Measurements from ENCODE around the gene FARP1. TPM values are rescaled to one million over a fixed set of nuclear protein-coding genes. Genes with fewer than 3 reads are reported as not detected.

The FARP1 gene
- total RNA-seq, 4 donors from 2014 or later = 28.3 to 69.2 (median 36.4) TPM

DNA sequence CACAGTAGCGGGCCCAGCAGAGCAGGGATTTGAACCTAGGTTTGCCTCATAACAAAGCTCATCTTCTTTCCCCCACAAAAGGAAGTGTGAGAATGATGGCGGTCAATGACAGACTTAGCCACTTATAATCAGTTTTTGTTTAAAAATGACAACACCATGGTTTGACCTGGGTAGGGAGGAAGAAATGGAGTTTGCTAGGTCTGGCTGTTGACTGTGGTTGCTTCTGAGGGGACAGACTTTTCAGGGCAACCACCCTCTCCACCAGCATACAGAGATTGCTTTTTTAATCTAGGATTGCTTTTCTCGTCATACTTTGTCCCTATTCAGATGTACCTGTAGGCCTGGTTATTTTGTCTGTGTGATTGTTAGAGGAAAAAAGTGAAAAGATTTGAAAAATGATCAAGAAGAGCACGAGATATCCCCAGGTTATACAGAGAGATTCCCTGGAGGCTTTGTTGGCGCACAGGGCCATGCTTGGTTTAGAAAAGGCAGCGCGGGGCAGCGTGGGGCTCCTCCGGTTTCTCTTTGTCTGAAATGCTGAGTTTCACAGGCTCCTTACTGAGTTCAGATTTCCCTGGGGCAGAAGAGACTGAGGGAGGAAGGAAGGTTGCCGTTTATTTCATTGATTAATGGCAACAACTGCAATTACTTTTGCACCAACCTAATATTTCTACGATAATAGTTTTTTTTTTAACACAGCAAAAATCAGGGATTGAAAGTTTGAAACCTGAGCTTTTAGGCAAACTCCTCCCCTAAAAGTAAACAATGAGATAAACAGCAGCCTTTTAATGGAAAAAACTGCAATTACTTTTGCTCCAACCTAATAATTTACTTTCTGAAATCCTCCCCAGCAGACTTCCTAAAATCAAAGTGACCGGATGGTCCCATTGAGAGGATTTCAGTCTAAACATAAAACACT, 131.2 kb downstream of the FARP1 start:
- H3K9me3 ChIP-seq = no peaks in the 10 kb centered on the region
- TF ChIP-seq POLR2AphosphoS5 (IDR thresholded peaks at IDR 0.05) (no peak), EP300 (IDR thresholded peaks at IDR 0.05) (no peak), POLR2A (IDR thresholded peaks at IDR 0.05) (no peak)
- TF ChIP-seq, protein P1, sequence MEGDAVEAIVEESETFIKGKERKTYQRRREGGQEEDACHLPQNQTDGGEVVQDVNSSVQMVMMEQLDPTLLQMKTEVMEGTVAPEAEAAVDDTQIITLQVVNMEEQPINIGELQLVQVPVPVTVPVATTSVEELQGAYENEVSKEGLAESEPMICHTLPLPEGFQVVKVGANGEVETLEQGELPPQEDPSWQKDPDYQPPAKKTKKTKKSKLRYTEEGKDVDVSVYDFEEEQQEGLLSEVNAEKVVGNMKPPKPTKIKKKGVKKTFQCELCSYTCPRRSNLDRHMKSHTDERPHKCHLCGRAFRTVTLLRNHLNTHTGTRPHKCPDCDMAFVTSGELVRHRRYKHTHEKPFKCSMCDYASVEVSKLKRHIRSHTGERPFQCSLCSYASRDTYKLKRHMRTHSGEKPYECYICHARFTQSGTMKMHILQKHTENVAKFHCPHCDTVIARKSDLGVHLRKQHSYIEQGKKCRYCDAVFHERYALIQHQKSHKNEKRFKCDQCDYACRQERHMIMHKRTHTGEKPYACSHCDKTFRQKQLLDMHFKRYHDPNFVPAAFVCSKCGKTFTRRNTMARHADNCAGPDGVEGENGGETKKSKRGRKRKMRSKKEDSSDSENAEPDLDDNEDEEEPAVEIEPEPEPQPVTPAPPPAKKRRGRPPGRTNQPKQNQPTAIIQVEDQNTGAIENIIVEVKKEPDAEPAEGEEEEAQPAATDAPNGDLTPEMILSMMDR (IDR thresholded peaks at IDR 0.05) = no peak
- no peak overlapping the region for H3K4me3 ChIP-seq
- 63 to 77% methylated on average over 11 to 12 of the region's 12 CpGs for WGBS, 2 donors (ENCODE audit: low coverage in 1 of 2)
- no peak overlapping the region for H3K27ac ChIP-seq
- no peaks in the 10 kb centered on the region for H3K27me3 ChIP-seq
- peaks cover 0 to 27% (median 0%) of the 10 kb centered on the region in 3 donors for H3K4me1 ChIP-seq
- ATAC-seq = no peak
- no peaks in the 10 kb centered on the region for H3K36me3 ChIP-seq

- no peak for ATAC-seq
- Histone ChIP-seq H3K4me3 (no peak overlapping the region), H3K4me1 (peaks cover 0 to 27% (median 0%) of the 10 kb centered on the region in 3 donors), H3K27me3 (no peaks in the 10 kb centered on the region), H3K27ac (no peak overlapping the region), H3K9me3 (no peaks in the 10 kb centered on the region), H3K36me3 (no peaks in the 10 kb centered on the region)
- TF ChIP-seq EP300 (IDR thresholded peaks at IDR 0.05) = no peak
- TF ChIP-seq POLR2AphosphoS5 (IDR thresholded peaks at IDR 0.05) = no peak
- TF ChIP-seq, protein P1 (IDR thresholded peaks at IDR 0.05) = no peak
- TF ChIP-seq POLR2A (IDR thresholded peaks at IDR 0.05) = no peak
- WGBS, 2 donors (ENCODE audit: low coverage in 1 of 2) = 58 to 85% methylated on average over 2 of the region's 2 CpGs
Observed at GRCh38 chr13:98274921-98275487, 132.1 kb downstream of the FARP1 start.

DNA sequence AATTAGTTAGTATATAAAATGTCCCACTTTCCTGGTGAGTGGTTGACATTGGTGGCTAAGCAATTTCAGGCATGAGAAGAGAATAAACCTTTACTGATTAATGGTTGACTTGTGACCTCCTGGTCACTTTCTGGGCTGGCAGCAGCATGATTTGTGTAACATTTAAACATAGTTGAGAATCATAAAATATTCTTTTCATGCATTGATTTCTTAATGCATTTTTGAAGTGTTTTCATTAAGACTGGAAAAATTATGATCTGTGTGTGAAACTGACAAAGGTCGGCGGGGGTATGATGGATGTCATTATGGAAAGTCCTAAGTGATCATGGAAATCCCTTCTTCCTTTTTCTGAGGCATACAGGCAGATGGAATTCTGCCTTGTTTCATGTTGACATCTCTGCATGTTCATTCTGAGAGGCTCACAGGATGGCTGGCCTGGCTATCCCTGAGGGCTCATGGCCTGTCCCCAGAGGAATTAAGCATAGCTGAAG, 132.8 kb downstream of the FARP1 start:
- Histone ChIP-seq H3K4me1 (peaks cover 0 to 27% (median 0%) of the 10 kb centered on the region in 3 donors), H3K36me3 (no peaks in the 10 kb centered on the region), H3K9me3 (no peaks in the 10 kb centered on the region), H3K27ac (no peak overlapping the region), H3K27me3 (no peaks in the 10 kb centered on the region), H3K4me3 (no peak overlapping the region)
- WGBS, 2 donors (ENCODE audit: low coverage in 1 of 2) = 0 to 67% methylated on average over 1 of the region's 2 CpGs
- ATAC-seq = no peak
- TF ChIP-seq POLR2AphosphoS5 (IDR thresholded peaks at IDR 0.05) = no peak
- TF ChIP-seq POLR2A (IDR thresholded peaks at IDR 0.05) = no peak
- TF ChIP-seq, protein P1 (IDR thresholded peaks at IDR 0.05) = no peak
- TF ChIP-seq EP300 (IDR thresholded peaks at IDR 0.05) = no peak

DNA sequence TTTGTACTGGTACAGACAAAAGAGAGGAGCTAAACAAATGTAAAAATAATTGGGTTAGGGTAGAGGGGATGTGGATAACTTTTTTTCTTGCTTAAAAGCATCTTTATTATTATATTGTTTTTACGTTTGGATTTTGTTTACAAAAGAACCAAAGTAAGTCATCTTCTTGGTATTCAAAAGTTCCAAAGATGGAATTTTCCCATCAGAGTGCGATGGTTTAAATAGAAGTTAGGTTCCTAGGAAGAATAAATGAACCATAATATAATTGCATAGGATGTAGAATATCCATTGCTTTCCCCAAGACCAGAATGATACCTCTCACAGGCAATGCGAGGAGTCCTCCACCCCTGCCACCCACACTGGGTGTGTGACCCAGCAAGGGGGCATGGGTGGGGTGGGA, 133.6 kb downstream of the FARP1 start:
- 53 to 72% methylated on average over 2 to 3 of the region's 3 CpGs for WGBS, 2 donors (ENCODE audit: low coverage in 1 of 2)
- no peak overlapping the region for H3K4me3 ChIP-seq

More for the DNA sequence above, 133.6 kb downstream of the FARP1 start:
- Histone ChIP-seq H3K9me3 (no peaks in the 10 kb centered on the region), H3K4me1 (peaks cover 0 to 27% (median 0%) of the 10 kb centered on the region in 3 donors), H3K27me3 (no peaks in the 10 kb centered on the region), H3K27ac (no peak overlapping the region), H3K36me3 (no peaks in the 10 kb centered on the region)
- ATAC-seq = no peak
- TF ChIP-seq POLR2AphosphoS5 (IDR thresholded peaks at IDR 0.05) (no peak), EP300 (IDR thresholded peaks at IDR 0.05) (no peak), POLR2A (IDR thresholded peaks at IDR 0.05) (no peak)
- TF ChIP-seq, protein P1 (IDR thresholded peaks at IDR 0.05) = no peak

All from gastroesophageal sphincter (tissue), 4 donors.